Stimulated activated CD4-positive, alpha-beta T cell treated with anti-CD3 and anti-CD28 coated beads, Interleukin-15, amount 100 ng/mL, for 48 hours (primary cell): ENCODE data around the gene ABHD17B.

ENCODE experiments used
- DNase-seq, 2 donors: peaks; one replicate each; pipeline ENCODE4 v3.0.0-alpha.2; 2020; ENCODE audit warnings: low read depth in 2 of 2

Gene ABHD17B

GRCh38 chr9:71878327-71879274 lies 32.4 kb downstream of the ABHD17B start:
- DNase-seq: no peak

- no peak for DNase-seq
Measured at GRCh38 chr9:71876829-71877228, 34.2 kb downstream of the ABHD17B start.

- DNase-seq: no peak
Measured at GRCh38 chr9:71876106-71876505, 34.9 kb downstream of the ABHD17B start.

- DNase-seq: no peak
Measured at GRCh38 chr9:71875345-71875744, 35.6 kb downstream of the ABHD17B start.

GRCh38 chr9:71863631-71864030 lies 47.4 kb downstream of the ABHD17B start:
- DNase-seq: no peak

- DNase-seq: no peak
Measured at GRCh38 chr9:71861618-71862017, 49.4 kb downstream of the ABHD17B start.

- no peak for DNase-seq
Measured at GRCh38 chr9:71859939-71860338, 51.1 kb downstream of the ABHD17B start.

GRCh38 chr9:71858812-71859211 lies 52.2 kb downstream of the ABHD17B start:
- no peak for DNase-seq

GRCh38 chr9:71858102-71858798 lies 52.7 kb downstream of the ABHD17B start:
- DNase-seq: no peak

- no peak for DNase-seq
Measured at GRCh38 chr9:71857159-71857558, 53.8 kb downstream of the ABHD17B start.

- no peak for DNase-seq
Measured at GRCh38 chr9:71854811-71855210, 56.2 kb downstream of the ABHD17B start.

- no peak for DNase-seq
Measured at GRCh38 chr9:71853084-71853483, 57.9 kb downstream of the ABHD17B start.

- DNase-seq: no peak
Measured at GRCh38 chr9:71850996-71851395, 60.0 kb downstream of the ABHD17B start.

GRCh38 chr9:71847892-71848291 lies 63.1 kb downstream of the ABHD17B start:
- DNase-seq: no peak

- no peak for DNase-seq
Measured at GRCh38 chr9:71844808-71845207, 66.2 kb downstream of the ABHD17B start.

- no peak for DNase-seq
Measured at GRCh38 chr9:71839668-71840067, 71.3 kb downstream of the ABHD17B start.

GRCh38 chr9:71835596-71835995 lies 75.4 kb downstream of the ABHD17B start:
- no peak for DNase-seq

- no peak for DNase-seq
Measured at GRCh38 chr9:71830929-71831328, 80.1 kb downstream of the ABHD17B start.

GRCh38 chr9:71830153-71830552 lies 80.8 kb downstream of the ABHD17B start:
- no peak for DNase-seq

GRCh38 chr9:71826279-71826678 lies 84.7 kb downstream of the ABHD17B start:
- no peak for DNase-seq

- no peak for DNase-seq
Measured at GRCh38 chr9:71824257-71824656, 86.7 kb downstream of the ABHD17B start.

- DNase-seq: no peak
Measured at GRCh38 chr9:71822935-71823334, 88.1 kb downstream of the ABHD17B start.

GRCh38 chr9:71822456-71822855 lies 88.5 kb downstream of the ABHD17B start:
- no peak for DNase-seq
